C4-2B (cell line): ENCODE results near the gene TM9SF1.

Experiments
- ZFX ChIP-seq: fragments of 450-650 bp; IDR thresholded peaks from 2 replicates; pipeline ENCODE4 v1.6.1; 2017
- TF ChIP-seq, protein P1 (sequence below): fragments of 450-650 bp; conservative IDR thresholded peaks from 2 replicates; pipeline ENCODE4 v1.5.1; 2017; ENCODE audit warnings: mild to moderate bottlenecking

- TF ChIP-seq, protein P1, sequence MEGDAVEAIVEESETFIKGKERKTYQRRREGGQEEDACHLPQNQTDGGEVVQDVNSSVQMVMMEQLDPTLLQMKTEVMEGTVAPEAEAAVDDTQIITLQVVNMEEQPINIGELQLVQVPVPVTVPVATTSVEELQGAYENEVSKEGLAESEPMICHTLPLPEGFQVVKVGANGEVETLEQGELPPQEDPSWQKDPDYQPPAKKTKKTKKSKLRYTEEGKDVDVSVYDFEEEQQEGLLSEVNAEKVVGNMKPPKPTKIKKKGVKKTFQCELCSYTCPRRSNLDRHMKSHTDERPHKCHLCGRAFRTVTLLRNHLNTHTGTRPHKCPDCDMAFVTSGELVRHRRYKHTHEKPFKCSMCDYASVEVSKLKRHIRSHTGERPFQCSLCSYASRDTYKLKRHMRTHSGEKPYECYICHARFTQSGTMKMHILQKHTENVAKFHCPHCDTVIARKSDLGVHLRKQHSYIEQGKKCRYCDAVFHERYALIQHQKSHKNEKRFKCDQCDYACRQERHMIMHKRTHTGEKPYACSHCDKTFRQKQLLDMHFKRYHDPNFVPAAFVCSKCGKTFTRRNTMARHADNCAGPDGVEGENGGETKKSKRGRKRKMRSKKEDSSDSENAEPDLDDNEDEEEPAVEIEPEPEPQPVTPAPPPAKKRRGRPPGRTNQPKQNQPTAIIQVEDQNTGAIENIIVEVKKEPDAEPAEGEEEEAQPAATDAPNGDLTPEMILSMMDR: no peak
- no peak for TF ChIP-seq ZFX
These were observed 5.8 kb downstream of the TM9SF1 start for GRCh38 chr14:24189460-24189859.
